ENCODE data around the gene EIF4B. TPM values are rescaled to one million over a fixed set of nuclear protein-coding genes. Genes with fewer than 3 reads are reported as not detected.

EIF4B gene, protein sequence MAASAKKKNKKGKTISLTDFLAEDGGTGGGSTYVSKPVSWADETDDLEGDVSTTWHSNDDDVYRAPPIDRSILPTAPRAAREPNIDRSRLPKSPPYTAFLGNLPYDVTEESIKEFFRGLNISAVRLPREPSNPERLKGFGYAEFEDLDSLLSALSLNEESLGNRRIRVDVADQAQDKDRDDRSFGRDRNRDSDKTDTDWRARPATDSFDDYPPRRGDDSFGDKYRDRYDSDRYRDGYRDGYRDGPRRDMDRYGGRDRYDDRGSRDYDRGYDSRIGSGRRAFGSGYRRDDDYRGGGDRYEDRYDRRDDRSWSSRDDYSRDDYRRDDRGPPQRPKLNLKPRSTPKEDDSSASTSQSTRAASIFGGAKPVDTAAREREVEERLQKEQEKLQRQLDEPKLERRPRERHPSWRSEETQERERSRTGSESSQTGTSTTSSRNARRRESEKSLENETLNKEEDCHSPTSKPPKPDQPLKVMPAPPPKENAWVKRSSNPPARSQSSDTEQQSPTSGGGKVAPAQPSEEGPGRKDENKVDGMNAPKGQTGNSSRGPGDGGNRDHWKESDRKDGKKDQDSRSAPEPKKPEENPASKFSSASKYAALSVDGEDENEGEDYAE
- total RNA-seq = 992 and 1,491 TPM in 2 replicates

DNA sequence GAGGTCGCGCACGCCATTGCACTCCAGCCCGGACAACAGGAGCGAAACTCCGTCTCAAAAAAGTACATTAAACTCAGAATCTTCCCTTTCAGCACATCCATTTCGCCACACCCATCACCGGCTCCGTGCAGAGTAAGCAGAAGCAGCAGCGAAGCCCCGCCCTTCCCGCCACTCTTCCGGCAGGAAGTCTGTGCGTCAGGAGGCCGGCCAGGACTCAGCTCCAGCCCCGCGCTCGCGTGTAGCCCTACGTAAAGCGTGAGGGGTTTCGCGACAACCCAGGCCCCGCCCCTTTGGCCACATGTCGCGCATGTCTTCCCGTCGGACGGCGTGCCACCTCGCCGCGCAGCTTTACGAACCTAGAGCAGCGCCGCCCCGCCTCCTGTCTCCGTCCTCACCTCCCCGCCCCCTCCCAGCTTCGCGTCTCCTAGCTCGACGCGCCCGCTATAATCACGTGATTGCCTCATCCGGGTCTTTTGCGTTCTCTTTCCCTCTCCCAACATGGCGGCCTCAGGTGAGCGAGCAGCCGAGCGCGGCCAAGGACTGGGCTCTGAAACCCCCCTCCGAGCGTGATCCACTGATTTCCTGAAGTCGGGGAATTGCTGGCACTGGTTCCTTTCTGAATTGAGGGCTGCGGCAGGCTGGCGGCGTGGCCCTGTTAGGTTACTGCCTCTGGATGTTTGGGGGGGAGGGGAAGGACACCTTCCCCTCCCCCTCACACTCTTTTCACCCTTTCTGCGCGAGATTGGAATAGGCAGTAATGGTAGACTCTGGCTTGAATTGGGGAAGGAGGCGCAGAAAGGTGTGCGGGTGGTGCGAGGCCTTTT lies at the start of gene EIF4B:
Gene EIF4B, plus strand, starts transcription at position 471 of the 824 bp plus-strand sequence. Its CDS starts 28 bp downstream, at position 499.

DNA sequence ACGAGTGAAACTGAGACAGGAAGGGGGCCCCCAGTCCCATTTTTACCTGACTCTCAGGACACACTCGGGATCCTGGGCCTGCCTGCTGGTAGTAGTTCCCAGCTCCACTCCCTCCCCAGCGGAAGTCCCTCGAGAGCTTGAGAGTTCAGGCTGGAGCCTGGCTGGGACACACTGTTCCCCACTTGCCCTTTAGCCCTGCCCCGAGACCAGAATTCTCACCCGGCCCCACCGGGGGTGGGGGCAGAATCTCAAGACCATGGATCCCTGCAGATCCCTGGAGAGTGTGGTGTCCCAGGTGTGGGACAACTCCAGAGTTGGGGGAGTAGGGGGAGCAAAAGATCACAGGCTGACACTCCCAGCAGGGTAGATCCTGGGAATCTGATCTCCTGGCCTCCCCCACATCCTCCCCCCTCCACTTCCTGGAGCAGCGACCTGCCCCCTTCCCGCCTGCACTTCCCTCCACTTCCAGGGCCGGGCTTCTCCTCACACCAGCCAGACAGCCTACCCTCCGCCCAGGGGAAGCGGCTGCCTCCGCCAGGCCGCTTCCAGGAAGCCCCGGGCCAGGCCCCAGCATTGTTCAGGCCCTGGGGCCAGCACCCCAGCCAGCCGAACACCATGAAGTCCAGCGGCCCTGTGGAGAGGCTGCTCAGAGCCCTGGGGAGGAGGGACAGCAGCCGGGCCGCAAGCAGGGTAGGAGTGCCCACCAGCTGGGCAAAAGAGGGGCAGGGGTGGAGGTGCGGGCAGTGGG lies 43.5 kb downstream of the EIF4B start, which contains the start of gene TNS2:
Gene TNS2, plus strand, starts transcription at position 495 of the 748 bp plus-strand sequence. Its CDS starts 121 bp downstream, at position 616.

DNA sequence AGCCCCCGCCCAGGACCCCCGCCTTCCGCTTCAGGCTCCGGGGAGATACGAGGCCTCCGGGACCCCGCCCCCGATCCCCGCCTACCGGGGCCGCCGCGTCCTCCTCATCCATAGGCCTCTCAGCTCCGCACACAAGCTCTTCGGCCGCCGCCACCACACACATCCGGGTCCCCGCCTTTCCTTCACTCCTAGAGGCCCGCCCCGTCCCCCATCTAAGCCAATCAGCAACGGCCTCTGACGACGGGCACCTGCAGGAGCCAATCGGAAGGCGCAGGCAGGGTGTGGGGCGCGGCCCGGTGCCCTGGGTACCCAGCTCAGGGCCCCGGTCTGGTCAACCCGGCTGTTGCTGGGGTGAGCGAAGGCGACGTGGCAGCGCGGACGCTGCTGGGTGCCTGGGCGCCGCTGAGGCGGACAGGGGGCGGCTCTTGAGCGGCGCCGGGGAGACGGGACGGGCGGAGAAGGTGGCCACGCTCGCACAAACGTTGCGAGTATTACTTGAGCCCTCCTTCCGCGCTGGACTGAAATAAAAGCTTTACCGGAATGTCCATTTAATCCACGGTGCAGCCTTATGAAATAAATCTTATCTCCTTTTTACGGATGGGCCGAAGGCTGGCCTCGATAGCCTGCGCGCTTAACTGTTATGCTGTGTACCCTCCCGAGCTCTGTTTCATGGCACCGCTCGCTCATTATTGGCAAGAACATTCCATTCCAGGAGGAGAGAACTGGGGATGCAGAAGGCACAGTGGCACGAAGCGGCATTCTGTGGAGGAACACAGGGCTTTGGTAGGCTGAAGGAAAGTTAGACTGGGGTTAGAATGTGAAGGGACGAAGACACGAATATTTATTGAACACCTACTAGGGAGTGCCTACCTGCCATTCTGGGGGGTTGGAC lies 73.2 kb downstream of the EIF4B start, which contains the start of gene SPRYD3:
Gene SPRYD3, minus strand, starts transcription at position 165 of the 892 bp plus-strand sequence. Its CDS starts 57 bp downstream, at position 108.

Other genes starting within 250 kb of the EIF4B start
- gene KRT76, start 229.1 kb upstream of the EIF4B start, total RNA-seq = not detected in 2 replicates
- not detected in 2 replicates for gene KRT3, start 210.3 kb upstream of the EIF4B start, total RNA-seq
- not detected in 2 replicates for gene KRT4, start 192.3 kb upstream of the EIF4B start, total RNA-seq
- not detected in 2 replicates for gene KRT79, start 172.1 kb upstream of the EIF4B start, total RNA-seq
- not detected in 2 replicates for gene KRT78, start 157.5 kb upstream of the EIF4B start, total RNA-seq
- 1.9 and 5.6 TPM in 2 replicates for gene KRT8, start 101.4 kb upstream of the EIF4B start, total RNA-seq
- gene KRT18, start 57.3 kb upstream of the EIF4B start, total RNA-seq = 6.0 and 8.3 TPM in 2 replicates
- gene TNS2, start 43.6 kb downstream of the EIF4B start, total RNA-seq = 62.3 and 128 TPM in 2 replicates
- 20.2 and 28.4 TPM in 2 replicates for gene SPRYD3, start 72.9 kb downstream of the EIF4B start, total RNA-seq
- 1,261 and 1,775 TPM in 2 replicates for gene IGFBP6, start 91.2 kb downstream of the EIF4B start, total RNA-seq
- not detected in 2 replicates for gene SOAT2, start 97.0 kb downstream of the EIF4B start, total RNA-seq
- 11.6 and 17.2 TPM in 2 replicates for gene ZNF740, start 174.3 kb downstream of the EIF4B start, total RNA-seq
- 11.7 and 12.2 TPM in 2 replicates for gene CSAD, start 174.5 kb downstream of the EIF4B start, total RNA-seq
- 0.44 and 1.2 TPM in 2 replicates for gene ITGB7, start 200.8 kb downstream of the EIF4B start, total RNA-seq
- 56.9 and 70.1 TPM in 2 replicates for gene RARG, start 225.8 kb downstream of the EIF4B start, total RNA-seq

All from smooth muscle cell of trachea (primary cell).